ENCODE results near the gene METTL4. TPM values are rescaled to one million over a fixed set of nuclear protein-coding genes. Genes with fewer than 3 reads are reported as not detected.

Gene METTL4
- total RNA-seq, 2 experiments from 2014 or later: 19.6 to 23.0 TPM

Other genes with a start within 250 kb of the METTL4 start
- 10 to 100 TPM; 79.3 to 83.1 TPM for gene NDC80, start 52 bp upstream of the METTL4 start, total RNA-seq
- 10 to 100 TPM; 86.0 to 94.5 TPM for gene SMCHD1, start 84.2 kb upstream of the METTL4 start, total RNA-seq

Measured in activated CD4-positive, alpha-beta memory T cell treated with anti-CD3 and anti-CD28 coated beads for 36 hours (primary cell).